Skeletal muscle tissue (tissue), 4 donors: ENCODE measurements around the gene OSBPL3. TPM values are rescaled to one million over a fixed set of nuclear protein-coding genes. Genes with fewer than 3 reads are reported as not detected.
A peak's percentile ranks its signal among the peaks of the same experiment; 100 is the strongest.

Experiments used
- H3K27ac ChIP-seq: one replicate; pipeline ENCODE4 v1.7.0; 2013; ENCODE audit warnings: mild to moderate bottlenecking, low read depth, low read length, inconsistent platforms
- H3K27me3 ChIP-seq, 3 donors: one replicate each; pipeline ENCODE4 v1.7.0; 2013; ENCODE audit warnings: low read length in 3 of 3; ENCODE audit not compliant: control insufficient read depth in 3 of 3, insufficient read depth in 3 of 3
- H3K36me3 ChIP-seq, 3 donors: one replicate each; pipeline ENCODE4 v1.7.0; 2013; ENCODE audit warnings: low read length in 3 of 3; ENCODE audit not compliant: control insufficient read depth in 3 of 3, insufficient read depth in 3 of 3
- H3K4me1 ChIP-seq, 3 donors: one replicate each; pipeline ENCODE4 v1.7.0; 2013; ENCODE audit warnings: low read length in 3 of 3, mild to moderate bottlenecking in 3 of 3; ENCODE audit not compliant: control insufficient read depth in 3 of 3, insufficient read depth in 3 of 3
- H3K4me3 ChIP-seq, 3 donors: one replicate each; pipeline ENCODE4 v1.7.0; 2013; ENCODE audit warnings: low read length in 3 of 3
- H3K9ac ChIP-seq, 3 donors: one replicate each; pipeline ENCODE4 v1.7.0; 2013; ENCODE audit warnings: low read length in 3 of 3, mild to moderate bottlenecking in 3 of 3, moderate library complexity in 2 of 3, low read depth in 1 of 3
- H3K9me3 ChIP-seq, 3 donors: one replicate each; pipeline ENCODE4 v1.7.0; 2013; ENCODE audit warnings: low read length in 3 of 3; ENCODE audit not compliant: control insufficient read depth in 3 of 3
- total RNA-seq: library from RNA; depleted of rRNA; stranded (reverse); fragments of >200 nt; gene quantifications from one replicate; pipeline ENCODE4 v1.2.3, GENCODE V29; 2014
- donor health status: Osteomylitis.

The OSBPL3 gene
- total RNA-seq, 1 donor from 2014 or later, result 2.6 TPM

GRCh38 chr7:24828891-24829661, 150.9 kb downstream of the OSBPL3 start:
- Histone ChIP-seq H3K9me3 (no peaks in the 10 kb centered on the region), H3K9ac (no peak overlapping the region), H3K36me3 (peaks cover 0 to 2% (median 0%) of the 10 kb centered on the region in 3 donors), H3K4me3 (no peak overlapping the region), H3K4me1 (peaks cover 12 to 18% (median 15%) of the 10 kb centered on the region in 3 donors), H3K27ac (no peak overlapping the region), H3K27me3 (no peaks in the 10 kb centered on the region)

GRCh38 chr7:24827589-24827988, 152.4 kb downstream of the OSBPL3 start:
- Histone ChIP-seq H3K4me1 (peaks cover 12 to 18% (median 14%) of the 10 kb centered on the region in 3 donors), H3K36me3 (peaks cover 0 to 2% (median 0%) of the 10 kb centered on the region in 3 donors), H3K27me3 (no peaks in the 10 kb centered on the region), H3K4me3 (no peak overlapping the region), H3K9me3 (no peaks in the 10 kb centered on the region), H3K9ac (no peak overlapping the region), H3K27ac (no peak overlapping the region)

GRCh38 chr7:24827027-24827426, 153.0 kb downstream of the OSBPL3 start:
- H3K36me3 ChIP-seq, result peaks cover 0 to 2% (median 0%) of the 10 kb centered on the region in 3 donors
- no peak overlapping the region for H3K4me3 ChIP-seq
- no peak overlapping the region for H3K9ac ChIP-seq
- H3K27me3 ChIP-seq, result no peaks in the 10 kb centered on the region
- H3K9me3 ChIP-seq, result no peaks in the 10 kb centered on the region
- peaks cover 12 to 18% (median 14%) of the 10 kb centered on the region in 3 donors for H3K4me1 ChIP-seq
- H3K27ac ChIP-seq, result no peak overlapping the region

GRCh38 chr7:24826662-24827020, 153.3 kb downstream of the OSBPL3 start:
- H3K9me3 ChIP-seq, result no peaks in the 10 kb centered on the region
- no peak overlapping the region for H3K9ac ChIP-seq
- no peak overlapping the region for H3K27ac ChIP-seq
- H3K36me3 ChIP-seq, result peaks cover 0 to 2% (median 0%) of the 10 kb centered on the region in 3 donors
- H3K4me3 ChIP-seq, result no peak overlapping the region
- no peaks in the 10 kb centered on the region for H3K27me3 ChIP-seq
- H3K4me1 ChIP-seq, result peaks cover 12 to 18% (median 14%) of the 10 kb centered on the region in 3 donors

GRCh38 chr7:24825931-24826661, 153.9 kb downstream of the OSBPL3 start:
- H3K36me3 ChIP-seq, result peaks cover 0 to 2% (median 0%) of the 10 kb centered on the region in 3 donors
- H3K9me3 ChIP-seq, result no peaks in the 10 kb centered on the region
- peaks cover 12 to 18% (median 14%) of the 10 kb centered on the region in 3 donors for H3K4me1 ChIP-seq
- H3K9ac ChIP-seq, result no peak overlapping the region
- no peak overlapping the region for H3K27ac ChIP-seq
- H3K4me3 ChIP-seq, result peak overlapping the region in 1 of 3 donors; percentile 19
- H3K27me3 ChIP-seq, result no peaks in the 10 kb centered on the region

- Histone ChIP-seq H3K27ac (no peak overlapping the region), H3K4me3 (no peak overlapping the region), H3K36me3 (peaks cover 0 to 2% (median 0%) of the 10 kb centered on the region in 3 donors), H3K9ac (no peak overlapping the region), H3K27me3 (no peaks in the 10 kb centered on the region), H3K9me3 (no peaks in the 10 kb centered on the region), H3K4me1 (peaks cover 12 to 18% (median 14%) of the 10 kb centered on the region in 3 donors)
Measured at GRCh38 chr7:24825381-24825794, 154.6 kb downstream of the OSBPL3 start.

- Histone ChIP-seq H3K4me1 (peaks cover 13 to 18% (median 16%) of the 10 kb centered on the region in 3 donors), H3K27ac (no peak overlapping the region), H3K27me3 (no peaks in the 10 kb centered on the region), H3K9ac (no peak overlapping the region), H3K4me3 (no peak overlapping the region), H3K9me3 (no peaks in the 10 kb centered on the region), H3K36me3 (no peaks in the 10 kb centered on the region)
Measured at GRCh38 chr7:24824896-24825295, 155.1 kb downstream of the OSBPL3 start.

- H3K4me3 ChIP-seq, result no peak overlapping the region
- H3K27ac ChIP-seq, result no peak overlapping the region
- no peaks in the 10 kb centered on the region for H3K36me3 ChIP-seq
- no peaks in the 10 kb centered on the region for H3K27me3 ChIP-seq
- no peaks in the 10 kb centered on the region for H3K9me3 ChIP-seq
- H3K4me1 ChIP-seq, result peaks cover 11 to 18% (median 16%) of the 10 kb centered on the region in 3 donors
- no peak overlapping the region for H3K9ac ChIP-seq
Measured at GRCh38 chr7:24824400-24824799, 155.6 kb downstream of the OSBPL3 start.

- peaks cover 11 to 18% (median 13%) of the 10 kb centered on the region in 3 donors for H3K4me1 ChIP-seq
- no peak overlapping the region for H3K4me3 ChIP-seq
- no peaks in the 10 kb centered on the region for H3K9me3 ChIP-seq
- no peaks in the 10 kb centered on the region for H3K36me3 ChIP-seq
- H3K27ac ChIP-seq, result no peak overlapping the region
- H3K27me3 ChIP-seq, result no peaks in the 10 kb centered on the region
- no peak overlapping the region for H3K9ac ChIP-seq
Measured at GRCh38 chr7:24821754-24822054, 158.3 kb downstream of the OSBPL3 start.
